ENCODE results near the gene WASF2.
A peak's percentile ranks its signal among the peaks of the same experiment; 100 is the strongest.

WASF2 gene

GRCh38 chr1:27363766-27364695 lies 125.9 kb downstream of the WASF2 start:
- peaks cover 6% of the 10 kb centered on the region; the same call in 1 of the 2 replicates for H3K4me1 ChIP-seq
- no peaks in the 10 kb centered on the region for H3K36me3 ChIP-seq (replicated peaks)
- no peaks in the 10 kb centered on the region for H3K27me3 ChIP-seq (ENCODE audit: low read depth)
- in situ Hi-C loops (cut with MboI; ENCODE audit: low sequenced_read_pairs), result no loop called here
- H3K9me3 ChIP-seq, result no peaks in the 10 kb centered on the region
- DNase-seq (ENCODE audit: low spot score in 2 of 2), result no peak
- H3K4me3 ChIP-seq, result no peak overlapping the region

DNA sequence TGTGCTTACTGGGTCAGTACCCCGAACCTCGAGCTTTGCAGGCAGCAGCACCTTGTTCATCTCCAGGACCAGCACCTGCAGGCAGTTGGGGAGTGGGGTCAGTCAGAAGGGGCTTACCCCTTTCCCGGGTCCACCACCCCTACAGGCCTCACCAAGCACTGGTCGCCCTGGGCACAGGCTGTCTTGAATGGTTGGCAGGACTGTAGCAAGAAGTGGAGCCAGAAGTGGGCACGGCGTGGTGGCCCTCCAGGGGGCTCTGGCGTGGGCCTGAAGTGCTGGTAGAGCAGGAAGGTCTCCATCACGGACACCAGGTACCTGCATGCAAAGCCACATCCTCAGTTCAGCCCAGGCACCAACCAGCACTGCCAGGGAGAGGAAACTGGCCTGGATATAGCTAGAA lies 128.4 kb downstream of the WASF2 start:
- in situ Hi-C loops (cut with MboI; ENCODE audit: low sequenced_read_pairs), result no loop called here
- H3K27me3 ChIP-seq (ENCODE audit: low read depth), result no peaks in the 10 kb centered on the region
- no peak overlapping the region for H3K4me3 ChIP-seq
- peaks cover 3% of the 10 kb centered on the region; the same call in 1 of the 2 replicates for H3K36me3 ChIP-seq (replicated peaks)
- peaks cover 3% of the 10 kb centered on the region; the same call in 1 of the 2 replicates for H3K4me1 ChIP-seq
- DNase-seq (ENCODE audit: low spot score in 2 of 2), result no peak
- H3K9me3 ChIP-seq, result no peaks in the 10 kb centered on the region

DNA sequence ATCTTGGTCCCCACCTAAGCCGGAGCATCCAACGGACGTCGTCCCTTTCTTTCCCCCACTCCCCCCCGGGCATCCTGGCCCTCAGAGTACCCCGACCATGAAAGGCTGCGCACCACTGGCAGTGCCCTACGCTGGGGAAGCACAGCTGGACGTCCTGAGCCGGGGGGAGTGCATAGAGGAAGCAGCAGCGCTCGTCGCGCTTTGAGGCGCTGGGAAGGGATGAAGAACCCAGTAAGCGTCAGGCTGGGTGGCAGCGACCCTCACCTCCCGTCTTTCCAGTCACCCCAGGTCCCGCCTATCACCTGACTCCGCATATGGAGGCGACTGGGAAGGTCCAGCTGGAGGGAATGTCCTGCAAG lies 128.9 kb downstream of the WASF2 start:
- no peak for DNase-seq (ENCODE audit: low spot score in 2 of 2)
- in situ Hi-C loops (cut with MboI; ENCODE audit: low sequenced_read_pairs), result no loop called here
- Histone ChIP-seq H3K4me1 (peaks cover 3% of the 10 kb centered on the region; the same call in 1 of the 2 replicates), H3K27me3 (ENCODE audit: low read depth) (no peaks in the 10 kb centered on the region), H3K4me3 (no peak overlapping the region), H3K9me3 (no peaks in the 10 kb centered on the region), H3K36me3 (replicated peaks) (peaks cover 3% of the 10 kb centered on the region; the same call in 1 of the 2 replicates)

DNA sequence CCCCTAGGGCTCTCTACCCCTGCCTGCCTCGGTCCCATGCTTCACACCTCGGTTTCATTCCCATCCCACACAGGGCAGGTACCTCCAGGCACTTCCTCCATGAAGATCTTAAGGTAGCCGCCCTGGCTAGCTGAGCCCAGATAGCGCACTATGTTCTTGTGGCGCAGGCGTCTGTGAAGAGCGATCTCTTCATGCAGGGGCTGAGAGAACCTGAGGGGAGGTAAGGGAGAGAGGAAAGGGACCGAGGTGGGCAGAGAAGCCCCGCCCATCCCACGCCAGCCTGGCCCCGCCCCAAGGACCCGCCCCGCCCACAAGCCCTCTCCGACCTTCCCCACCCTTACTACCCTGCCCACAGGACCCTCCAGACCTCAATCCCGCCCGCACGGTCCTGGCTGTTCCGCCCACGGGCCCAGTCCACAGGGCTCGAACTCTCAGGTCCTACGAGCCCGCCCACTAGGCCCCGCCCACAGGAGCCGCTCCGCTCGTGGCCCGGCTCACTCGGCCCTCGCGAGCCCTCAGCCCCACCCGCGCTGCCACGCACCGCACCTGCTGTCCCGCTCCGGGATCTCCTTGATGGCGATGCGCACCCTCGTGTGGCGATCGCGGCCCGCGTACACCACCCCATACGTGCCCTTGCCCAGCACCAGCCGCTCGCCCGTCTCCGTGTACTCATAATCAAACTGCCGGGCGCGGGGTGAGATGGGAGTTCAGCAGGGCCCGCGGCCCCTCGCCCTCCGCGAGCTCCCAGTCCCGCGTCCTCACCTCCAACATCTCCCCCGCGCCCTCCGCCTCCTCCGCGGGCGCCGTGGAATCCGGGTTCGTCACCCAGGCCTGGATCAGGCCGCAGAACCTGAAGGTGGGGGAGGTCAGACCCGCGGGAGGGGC lies 129.6 kb downstream of the WASF2 start:
- H3K36me3 ChIP-seq (replicated peaks), result peaks cover 5% of the 10 kb centered on the region; the same call in 1 of the 2 replicates
- no peak for DNase-seq (ENCODE audit: low spot score in 2 of 2)
- H3K9me3 ChIP-seq, result no peaks in the 10 kb centered on the region
- H3K4me1 ChIP-seq, result peaks cover 3% of the 10 kb centered on the region; the same call in 1 of the 2 replicates
- in situ Hi-C loops (cut with MboI; ENCODE audit: low sequenced_read_pairs), result no loop called here
- H3K27me3 ChIP-seq (ENCODE audit: low read depth), result no peaks in the 10 kb centered on the region
- no peak overlapping the region for H3K4me3 ChIP-seq

GRCh38 chr1:27359822-27360158 lies 130.2 kb downstream of the WASF2 start:
- no peak overlapping the region for H3K4me3 ChIP-seq
- H3K36me3 ChIP-seq (replicated peaks), result peaks cover 5% of the 10 kb centered on the region; the same call in 1 of the 2 replicates
- in situ Hi-C loops (cut with MboI; ENCODE audit: low sequenced_read_pairs), result no loop called here
- H3K9me3 ChIP-seq, result no peaks in the 10 kb centered on the region
- peaks cover 3% of the 10 kb centered on the region; the same call in 1 of the 2 replicates for H3K4me1 ChIP-seq
- DNase-seq (ENCODE audit: low spot score in 2 of 2), result no peak
- H3K27me3 ChIP-seq (ENCODE audit: low read depth), result no peaks in the 10 kb centered on the region

DNA sequence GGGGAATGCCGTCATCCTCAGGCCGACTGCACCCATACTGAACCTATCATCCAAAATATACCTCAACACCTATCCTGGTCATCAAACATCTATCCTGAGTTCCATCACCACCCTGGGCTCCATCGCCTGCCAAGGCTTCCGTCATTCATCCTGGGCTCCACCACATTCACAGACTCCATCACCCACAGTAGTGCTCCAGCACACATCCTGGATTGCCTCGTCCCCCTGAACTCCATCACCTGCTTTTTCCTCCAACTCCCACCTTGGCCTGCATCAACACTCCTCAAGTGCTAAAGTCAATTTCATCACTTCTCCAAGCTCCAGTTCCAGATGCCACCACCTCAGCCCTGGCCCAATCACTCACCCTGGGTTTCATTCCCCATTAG lies 131.0 kb downstream of the WASF2 start:
- no peak overlapping the region for H3K4me3 ChIP-seq
- no peaks in the 10 kb centered on the region for H3K27me3 ChIP-seq (ENCODE audit: low read depth)
- no peaks in the 10 kb centered on the region for H3K9me3 ChIP-seq
- peaks cover 3% of the 10 kb centered on the region; the same call in 1 of the 2 replicates for H3K4me1 ChIP-seq
- H3K36me3 ChIP-seq (replicated peaks), result peaks cover 5% of the 10 kb centered on the region; the same call in 1 of the 2 replicates
- no peak for DNase-seq (ENCODE audit: low spot score in 2 of 2)
- in situ Hi-C loops (cut with MboI; ENCODE audit: low sequenced_read_pairs), result no loop called here

GRCh38 chr1:27358038-27358927 lies 131.7 kb downstream of the WASF2 start:
- no peaks in the 10 kb centered on the region for H3K9me3 ChIP-seq
- in situ Hi-C loops (cut with MboI; ENCODE audit: low sequenced_read_pairs), result no loop called here
- no peak for DNase-seq (ENCODE audit: low spot score in 2 of 2)
- peaks cover 5% of the 10 kb centered on the region; the same call in 1 of the 2 replicates for H3K36me3 ChIP-seq (replicated peaks)
- no peak overlapping the region for H3K4me3 ChIP-seq
- peaks cover 3% of the 10 kb centered on the region; the same call in 1 of the 2 replicates for H3K4me1 ChIP-seq
- H3K27me3 ChIP-seq (ENCODE audit: low read depth), result no peaks in the 10 kb centered on the region

- peak; percentile 65 to 83 for DNase-seq (ENCODE audit: low spot score in 2 of 2)
- Histone ChIP-seq H3K4me3 (no peak overlapping the region), H3K36me3 (replicated peaks) (peaks cover 5% of the 10 kb centered on the region; the same call in 1 of the 2 replicates), H3K9me3 (no peaks in the 10 kb centered on the region), H3K27me3 (ENCODE audit: low read depth) (no peaks in the 10 kb centered on the region), H3K4me1 (peaks cover 3% of the 10 kb centered on the region; the same call in 1 of the 2 replicates)
- in situ Hi-C loops (cut with MboI; ENCODE audit: low sequenced_read_pairs), result no loop called here
These were observed 132.5 kb downstream of the WASF2 start for GRCh38 chr1:27357281-27358037.

- H3K36me3 ChIP-seq (replicated peaks), result peaks cover 5% of the 10 kb centered on the region; the same call in 1 of the 2 replicates
- H3K27me3 ChIP-seq (ENCODE audit: low read depth), result no peaks in the 10 kb centered on the region
- no peaks in the 10 kb centered on the region for H3K9me3 ChIP-seq
- in situ Hi-C loops (cut with MboI; ENCODE audit: low sequenced_read_pairs), result no loop called here
- DNase-seq (ENCODE audit: low spot score in 2 of 2), result peak in 1 of 2 experiments; percentile 35
- no peak overlapping the region for H3K4me3 ChIP-seq
- H3K4me1 ChIP-seq, result peaks cover 3% of the 10 kb centered on the region; the same call in 1 of the 2 replicates
These were observed 133.2 kb downstream of the WASF2 start for GRCh38 chr1:27356619-27357280.

DNA sequence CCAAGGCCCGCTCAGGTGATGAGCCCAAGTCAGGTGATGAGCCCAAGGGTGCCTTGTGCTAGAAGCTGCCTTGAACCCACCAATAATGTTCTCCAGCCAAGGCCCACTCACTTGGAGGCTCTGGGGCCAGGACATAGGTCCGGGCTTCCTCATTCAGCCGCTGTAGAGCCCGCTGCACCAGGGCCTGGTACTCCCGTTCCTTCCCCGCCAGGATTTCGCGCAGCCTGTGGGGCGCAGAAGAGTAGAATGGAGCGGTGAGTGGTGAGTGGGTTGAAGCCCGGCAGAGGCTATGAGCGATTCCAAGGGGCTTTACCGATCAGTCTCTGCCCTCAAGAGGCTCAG lies 133.7 kb downstream of the WASF2 start:
- in situ Hi-C loops (cut with MboI; ENCODE audit: low sequenced_read_pairs), result no loop called here
- DNase-seq (ENCODE audit: low spot score in 2 of 2), result no peak
- peaks cover 5% of the 10 kb centered on the region; the same call in 1 of the 2 replicates for H3K36me3 ChIP-seq (replicated peaks)

DNA sequence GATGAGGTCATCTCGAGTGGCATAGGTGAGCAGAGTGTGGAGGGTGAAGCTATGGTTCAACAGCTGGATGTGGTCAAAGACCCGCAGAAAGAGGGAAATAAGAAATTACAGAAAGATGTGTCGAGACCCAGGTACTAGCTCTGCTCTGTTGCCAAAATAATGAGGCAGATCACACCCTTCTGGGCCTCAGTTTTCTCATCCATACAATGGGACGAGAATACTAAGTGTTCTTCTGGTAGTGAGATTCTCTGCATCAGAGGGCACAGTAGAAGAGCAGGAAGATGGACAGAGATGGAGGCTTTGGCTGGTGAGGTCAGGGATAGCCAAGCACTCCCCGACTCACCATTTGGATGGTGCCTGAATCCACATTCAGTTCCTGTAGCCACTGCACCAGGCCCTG lies 134.3 kb downstream of the WASF2 start:
- Histone ChIP-seq H3K4me1 (peaks cover 3% of the 10 kb centered on the region; the same call in 1 of the 2 replicates), H3K9me3 (no peaks in the 10 kb centered on the region), H3K36me3 (replicated peaks) (peaks cover 5% of the 10 kb centered on the region; the same call in 1 of the 2 replicates), H3K27me3 (ENCODE audit: low read depth) (no peaks in the 10 kb centered on the region), H3K4me3 (no peak overlapping the region)
- DNase-seq (ENCODE audit: low spot score in 2 of 2), result no peak
- in situ Hi-C loops (cut with MboI; ENCODE audit: low sequenced_read_pairs), result no loop called here

More for the DNA sequence above, 133.7 kb downstream of the WASF2 start:
- peaks cover 3% of the 10 kb centered on the region; the same call in 1 of the 2 replicates for H3K4me1 ChIP-seq
- H3K27me3 ChIP-seq (ENCODE audit: low read depth), result no peaks in the 10 kb centered on the region
- H3K4me3 ChIP-seq, result no peak overlapping the region
- no peaks in the 10 kb centered on the region for H3K9me3 ChIP-seq

All from HAP-1 (cell line).